Measurements from ENCODE around the gene IGSF3.
"Not testable (repeated sequence)": the region's sequence is repeated elsewhere in the genome, so short reads cannot be mapped to it uniquely, and the experiment has no call there.

The IGSF3 gene

DNA sequence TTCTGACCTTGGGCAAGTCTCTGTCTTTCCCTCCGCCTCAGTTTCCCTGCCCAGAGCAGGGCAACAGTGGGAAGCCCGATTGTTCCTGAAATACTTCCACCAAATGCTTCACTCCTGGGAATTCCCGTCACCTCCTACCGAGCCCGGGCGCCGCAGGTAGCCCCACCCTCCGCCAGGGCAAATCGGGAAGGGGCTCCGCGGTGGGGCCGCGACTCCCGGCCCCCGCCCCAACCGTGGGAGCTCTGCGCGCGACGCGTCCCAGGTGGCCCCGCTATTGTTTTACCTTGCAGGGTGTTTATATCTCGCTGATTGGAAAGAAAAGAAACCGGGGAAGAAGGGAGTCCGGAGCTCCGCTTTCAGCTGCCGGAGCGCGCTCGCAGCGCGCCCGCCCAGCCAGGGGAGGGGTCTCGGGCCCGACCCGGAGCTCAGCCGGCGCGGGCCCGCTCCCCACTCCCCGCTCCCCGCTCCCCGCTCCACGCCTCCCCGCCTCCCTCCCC lies 407 bp downstream of the IGSF3 start:
- TF ChIP-seq, protein P1, sequence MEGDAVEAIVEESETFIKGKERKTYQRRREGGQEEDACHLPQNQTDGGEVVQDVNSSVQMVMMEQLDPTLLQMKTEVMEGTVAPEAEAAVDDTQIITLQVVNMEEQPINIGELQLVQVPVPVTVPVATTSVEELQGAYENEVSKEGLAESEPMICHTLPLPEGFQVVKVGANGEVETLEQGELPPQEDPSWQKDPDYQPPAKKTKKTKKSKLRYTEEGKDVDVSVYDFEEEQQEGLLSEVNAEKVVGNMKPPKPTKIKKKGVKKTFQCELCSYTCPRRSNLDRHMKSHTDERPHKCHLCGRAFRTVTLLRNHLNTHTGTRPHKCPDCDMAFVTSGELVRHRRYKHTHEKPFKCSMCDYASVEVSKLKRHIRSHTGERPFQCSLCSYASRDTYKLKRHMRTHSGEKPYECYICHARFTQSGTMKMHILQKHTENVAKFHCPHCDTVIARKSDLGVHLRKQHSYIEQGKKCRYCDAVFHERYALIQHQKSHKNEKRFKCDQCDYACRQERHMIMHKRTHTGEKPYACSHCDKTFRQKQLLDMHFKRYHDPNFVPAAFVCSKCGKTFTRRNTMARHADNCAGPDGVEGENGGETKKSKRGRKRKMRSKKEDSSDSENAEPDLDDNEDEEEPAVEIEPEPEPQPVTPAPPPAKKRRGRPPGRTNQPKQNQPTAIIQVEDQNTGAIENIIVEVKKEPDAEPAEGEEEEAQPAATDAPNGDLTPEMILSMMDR (IDR thresholded peaks at IDR 0.05; ENCODE audit: low read depth, low read length, missing control alignments), result no peak
- in situ Hi-C loops (cut with HindIII; ENCODE audit: low sequenced_read_pairs), result no loop called here
- no peak for DNase-seq (ENCODE audit: low read depth)
- peak overlapping the region; percentile 65 for H3K4me3 ChIP-seq (ENCODE audit: low read depth, low read length)

DNA sequence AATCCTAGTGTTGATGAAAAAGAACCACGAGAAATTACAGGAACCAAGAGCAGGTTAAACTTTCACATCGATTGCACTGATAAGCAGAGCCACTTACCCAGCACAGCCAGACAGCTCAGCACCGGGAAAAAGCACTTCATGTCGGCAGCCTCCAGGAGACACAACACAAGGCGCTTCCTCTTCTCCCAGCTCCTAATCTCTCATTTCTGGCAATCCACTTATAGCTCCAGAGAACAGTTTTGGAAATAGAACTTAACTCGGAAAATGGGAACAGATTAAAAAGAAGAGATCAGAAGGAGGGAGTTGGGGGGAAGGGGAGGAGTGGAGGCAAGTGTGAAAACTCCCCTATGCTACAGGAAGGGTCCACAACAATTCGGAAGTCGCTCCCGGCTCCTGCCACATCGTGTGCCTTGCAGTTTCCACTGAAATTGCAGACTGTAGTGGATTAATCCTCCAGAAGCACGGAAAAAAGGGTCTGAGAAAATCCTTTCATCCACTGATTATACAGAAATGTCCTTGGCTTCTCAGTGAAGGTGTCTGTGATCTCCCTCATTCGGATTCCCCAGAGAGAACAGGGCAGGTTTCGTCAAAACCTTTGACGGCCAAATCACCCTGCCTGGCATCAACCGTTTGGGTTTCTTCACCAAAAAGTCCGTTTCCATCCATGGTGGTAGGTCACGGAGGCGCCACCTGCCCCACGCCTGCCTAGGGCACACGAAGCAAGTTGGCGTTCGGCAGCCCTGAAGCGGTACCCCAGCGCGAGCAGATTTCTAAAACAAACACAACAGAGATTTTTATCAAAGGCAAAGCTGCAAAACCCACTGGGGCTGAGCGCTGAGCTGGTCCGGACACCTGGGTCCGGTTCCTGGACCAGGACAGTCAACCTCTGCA lies 1.1 kb downstream of the IGSF3 start:
- no peak for DNase-seq (ENCODE audit: low read depth)
- H3K4me3 ChIP-seq (ENCODE audit: low read depth, low read length), result peak overlapping the region; percentile 65
- TF ChIP-seq, protein P1 (IDR thresholded peaks at IDR 0.05; ENCODE audit: low read depth, low read length, missing control alignments), result no peak
- in situ Hi-C loops (cut with HindIII; ENCODE audit: low sequenced_read_pairs), result no loop called here

DNA sequence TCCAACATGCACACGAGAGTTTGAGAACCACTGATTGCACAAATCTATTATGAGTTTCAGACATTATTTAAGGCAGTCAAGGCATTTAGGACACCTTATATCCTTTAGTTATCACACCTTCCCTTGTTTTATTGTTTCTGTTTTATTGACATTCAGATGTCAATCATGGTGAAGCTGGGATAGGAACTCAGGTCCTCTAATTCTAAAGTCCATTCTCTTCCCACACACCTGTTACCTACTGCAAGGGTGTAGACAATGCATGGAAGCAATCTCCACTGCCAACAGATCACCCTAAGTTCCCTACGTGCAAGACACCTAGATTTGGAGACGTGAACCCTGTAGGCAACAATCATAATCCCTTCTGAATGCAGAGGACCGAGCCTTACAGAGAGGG lies 2.6 kb downstream of the IGSF3 start:
- H3K4me3 ChIP-seq (ENCODE audit: low read depth, low read length), result no peak overlapping the region
- DNase-seq (ENCODE audit: low read depth), result no peak
- in situ Hi-C loops (cut with HindIII; ENCODE audit: low sequenced_read_pairs), result no loop called here
- TF ChIP-seq, protein P1 (IDR thresholded peaks at IDR 0.05; ENCODE audit: low read depth, low read length, missing control alignments), result no peak

DNA sequence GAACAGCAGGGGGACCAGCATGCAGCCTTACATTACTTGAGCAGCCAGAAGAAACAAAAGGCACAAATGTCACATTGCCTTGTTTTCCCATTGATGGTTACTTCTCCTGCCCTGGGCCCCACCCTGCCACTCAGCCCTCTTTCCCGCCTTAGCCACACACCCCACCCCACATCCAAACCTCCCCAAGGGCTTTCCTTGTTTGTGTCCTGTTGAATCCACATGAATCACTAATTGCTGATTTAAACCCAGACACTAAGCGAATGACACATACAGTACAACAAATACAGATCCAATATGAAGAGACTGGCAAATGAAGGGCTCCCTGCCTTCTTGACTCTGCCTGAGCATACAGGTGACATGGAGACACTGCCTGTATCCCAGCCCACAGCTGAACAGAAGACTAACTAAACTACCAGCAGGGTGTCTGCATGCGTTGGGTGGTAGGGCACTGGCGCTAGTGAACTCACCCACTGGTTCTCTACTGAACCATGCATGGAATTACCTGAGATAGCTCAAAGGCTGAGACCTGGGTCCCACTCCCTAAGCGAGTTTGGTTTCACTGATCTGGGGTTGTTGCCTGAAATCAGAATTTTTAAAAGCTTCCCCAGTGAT lies 3.1 kb downstream of the IGSF3 start:
- TF ChIP-seq, protein P1 (IDR thresholded peaks at IDR 0.05; ENCODE audit: low read depth, low read length, missing control alignments), result no peak
- in situ Hi-C loops (cut with HindIII; ENCODE audit: low sequenced_read_pairs), result no loop called here
- H3K4me3 ChIP-seq (ENCODE audit: low read depth, low read length), result no peak overlapping the region
- DNase-seq (ENCODE audit: low read depth), result no peak

DNA sequence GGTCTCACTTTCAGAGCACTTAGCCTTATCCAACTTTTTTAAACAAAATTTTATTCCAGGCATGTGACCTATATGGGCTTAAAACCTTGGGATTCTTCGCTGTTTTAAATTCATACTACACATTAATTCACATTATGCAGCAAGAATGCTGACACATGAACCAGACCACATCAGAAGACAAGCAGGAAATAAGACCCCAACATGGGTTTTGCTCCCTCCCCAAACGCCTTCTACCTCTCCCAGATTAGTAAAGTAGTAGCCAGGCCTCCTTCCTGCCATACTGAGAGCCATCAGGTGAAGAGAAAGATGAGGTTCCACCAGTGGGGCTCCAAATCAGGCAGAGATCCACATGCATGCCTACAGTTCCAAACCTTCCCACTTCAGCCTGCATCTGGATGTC lies 3.7 kb downstream of the IGSF3 start:
- in situ Hi-C loops (cut with HindIII; ENCODE audit: low sequenced_read_pairs), result no loop called here
- TF ChIP-seq, protein P1 (IDR thresholded peaks at IDR 0.05; ENCODE audit: low read depth, low read length, missing control alignments), result no peak
- DNase-seq (ENCODE audit: low read depth), result no peak
- no peak overlapping the region for H3K4me3 ChIP-seq (ENCODE audit: low read depth, low read length)

DNA sequence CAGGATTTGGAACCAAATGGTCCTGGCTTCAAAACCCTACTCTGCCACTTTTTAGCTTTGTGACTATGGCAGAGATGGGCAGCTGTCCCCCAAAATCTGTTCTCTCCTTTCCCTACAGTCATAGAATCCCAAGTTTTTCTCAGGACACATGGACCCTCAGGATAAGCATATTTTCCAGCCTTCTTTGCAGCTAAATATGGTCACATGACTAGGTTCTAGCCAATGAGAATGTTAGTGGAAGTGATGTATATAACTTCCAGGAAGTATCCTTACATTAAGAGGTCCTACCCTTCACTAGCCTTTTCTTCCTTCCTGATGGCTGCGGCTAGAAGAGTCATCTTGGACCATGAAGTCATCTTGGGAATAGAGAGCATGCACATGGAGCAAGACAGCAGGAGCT lies 5.9 kb downstream of the IGSF3 start:
- TF ChIP-seq, protein P1 (IDR thresholded peaks at IDR 0.05; ENCODE audit: low read depth, low read length, missing control alignments), result no peak
- in situ Hi-C loops (cut with HindIII; ENCODE audit: low sequenced_read_pairs), result no loop called here
- no peak for DNase-seq (ENCODE audit: low read depth)
- no peak overlapping the region for H3K4me3 ChIP-seq (ENCODE audit: low read depth, low read length)

DNA sequence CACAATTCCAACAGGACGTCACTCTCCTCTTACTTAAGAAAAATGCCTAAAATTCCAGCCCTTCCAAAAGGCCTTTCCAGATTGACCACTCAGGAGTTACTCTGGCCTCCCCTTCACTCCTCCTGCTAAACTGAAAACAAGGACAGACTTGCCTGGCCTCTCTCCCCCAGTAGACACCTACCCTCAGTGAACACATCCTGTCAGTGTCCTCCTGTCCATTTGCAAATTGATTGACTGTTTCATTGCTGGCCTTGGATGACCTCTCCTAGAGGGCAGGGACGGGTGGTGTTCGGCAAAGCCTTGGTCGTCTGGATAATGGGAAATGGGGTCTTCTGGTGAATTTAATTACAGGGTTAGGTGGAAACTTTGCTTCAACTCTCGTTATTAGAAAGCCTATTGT lies 8.9 kb downstream of the IGSF3 start:
- H3K4me3 ChIP-seq (ENCODE audit: low read depth, low read length); in situ Hi-C loops (cut with HindIII; ENCODE audit: low sequenced_read_pairs); DNase-seq (ENCODE audit: low read depth): not testable (repeated sequence)

DNA sequence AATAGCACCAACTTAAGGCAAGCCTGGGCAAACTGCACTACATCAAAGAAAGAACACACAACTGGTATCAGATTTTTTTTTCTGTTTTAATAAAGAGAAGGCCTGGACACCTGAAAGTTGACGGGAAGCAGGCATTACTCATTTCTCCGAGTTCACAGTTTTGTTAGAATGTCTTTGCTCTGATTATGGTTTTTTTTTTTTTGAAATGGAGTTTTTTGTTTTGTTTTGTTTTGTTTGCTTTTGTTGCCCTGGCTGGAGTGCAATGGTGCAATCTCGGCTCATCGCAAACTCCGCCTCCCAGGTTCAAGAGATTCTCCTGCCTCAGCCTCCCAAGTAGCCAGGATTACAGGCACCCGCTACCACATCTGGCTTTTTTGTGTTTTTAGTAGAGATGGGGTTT lies 9.7 kb downstream of the IGSF3 start:
- in situ Hi-C loops (cut with HindIII; ENCODE audit: low sequenced_read_pairs); DNase-seq (ENCODE audit: low read depth); H3K4me3 ChIP-seq (ENCODE audit: low read depth, low read length): not testable (repeated sequence)

Data from astrocyte of the cerebellum (primary cell).